Aorta (tissue), 5 donors: ENCODE data around the gene OR1E2. TPM values are rescaled to one million over a fixed set of nuclear protein-coding genes. Genes with fewer than 3 reads are reported as not detected.
"Not testable (repeated sequence)": the region's sequence is repeated elsewhere in the genome, so short reads cannot be mapped to it uniquely, and the experiment has no call there.

Experiments used
- ATAC-seq: fragments of 200-7000 bp; cut with Tn5 transposase; one replicate; pipeline ENCODE4 v1.9.1; 2022; ENCODE audit warnings: moderate library complexity; ENCODE audit not compliant: low FRiP score
- DNase-seq, 2 donors: peaks; one replicate each; pipeline ENCODE4 v3.0.0-alpha.2; 2020
- H3K27ac ChIP-seq, 2 donors: one replicate each; pipeline ENCODE4 v1.5.1; 2013; ENCODE audit warnings: low read length in 2 of 2, mild to moderate bottlenecking in 2 of 2, moderate library complexity in 2 of 2, control low read depth in 1 of 2, inconsistent platforms in 1 of 2, low read depth in 1 of 2
- H3K27me3 ChIP-seq, 2 donors: one replicate each; pipeline ENCODE4 v1.6.1; 2013; ENCODE audit warnings: control low read depth in 1 of 2, low read length in 1 of 2, mild to moderate bottlenecking in 1 of 2, moderate library complexity in 1 of 2; ENCODE audit not compliant: insufficient read depth in 2 of 2, control insufficient read depth in 1 of 2
- H3K36me3 ChIP-seq, 2 donors: one replicate each; pipeline ENCODE4 v1.6.1; 2013; ENCODE audit warnings: control low read depth in 1 of 2, low read length in 1 of 2, mild to moderate bottlenecking in 1 of 2; ENCODE audit not compliant: insufficient read depth in 2 of 2, control insufficient read depth in 1 of 2
- H3K4me1 ChIP-seq, 2 donors: one replicate each; pipeline ENCODE4 v1.6.1; 2013; ENCODE audit warnings: low read length in 2 of 2, control low read depth in 1 of 2, mild to moderate bottlenecking in 1 of 2, moderate library complexity in 1 of 2; ENCODE audit not compliant: insufficient read depth in 2 of 2, control insufficient read depth in 1 of 2
- H3K4me3 ChIP-seq, 2 donors: one replicate each; pipeline ENCODE4 v1.5.1; 2013; ENCODE audit warnings: low read length in 2 of 2, control low read depth in 1 of 2, mild to moderate bottlenecking in 1 of 2
- H3K9me3 ChIP-seq: one replicate; pipeline ENCODE4 v1.6.1; 2013; ENCODE audit warnings: mild to moderate bottlenecking, low read length; ENCODE audit not compliant: control insufficient read depth
- WGBS, 2 donors: extraction: QIAGEN DNeasy Blood & Tissue Kit; methylation state at CpG; one replicate each; pipeline ENCODE4 v1.1.7; 2013; 5-methylcytosine and 5-hydroxymethylcytosine counted together
- intact Hi-C, 2 donors: fragments of 100-400 bp; cut with DNase I; formaldehyde crosslinking; loops; one replicate each; pipeline versions ENCODE4 v1.14.2 to v1.15.0; 2022
- polyA plus RNA-seq, 2 donors: library from polyadenylated mRNA; stranded (reverse); fragments of 200-250 nt; gene quantifications; one replicate each; pipeline ENCODE4 v1.2.3, GENCODE V29; 2013
- total RNA-seq, 2 donors: library from RNA; stranded (reverse); fragmentation: NEBNext Ultra II Directional; extraction: Animal tissue kit (Norgen Biotek cat#: 25700); gene quantifications; one replicate each; pipeline ENCODE4 v1.2.1, GENCODE V29; 2021
- donor health status: healthy with polysubstance abuse.
- donor health status: Bipolar disorder and iron deficiency.
- donor health status: DM: no; HTN: no; CAD: no.
- donor health status: DM: no; HTN: no; CAD: no.
- donor health status: DM: yes; HTN: yes; CAD: no.

Gene OR1E2
- total and polyA plus RNA-seq, 4 donors = not detected

- DNase-seq (no peak), ATAC-seq (no peak)
- Histone ChIP-seq H3K36me3 (no peaks in the 10 kb centered on the region), H3K27me3 (no peaks in the 10 kb centered on the region), H3K4me1 (no peaks in the 10 kb centered on the region), H3K9me3 (peaks cover 1% of the 10 kb centered on the region), H3K4me3 (no peak overlapping the region), H3K27ac (no peak overlapping the region)
- intact Hi-C loops = no loop called here
- 67 to 68% methylated on average over 5 of the region's 5 CpGs for WGBS, 2 donors
Measured at GRCh38 chr17:3469529-3469928, 35.9 kb upstream of the OR1E2 start.

GRCh38 chr17:3466355-3466754 is 32.7 kb upstream of the OR1E2 start:
- H3K27me3 ChIP-seq, H3K9me3 ChIP-seq, H3K4me3 ChIP-seq, intact Hi-C loops, ATAC-seq, DNase-seq, H3K36me3 ChIP-seq, H3K27ac ChIP-seq, H3K4me1 ChIP-seq: not testable (repeated sequence)
- WGBS, 2 donors = 57 to 61% methylated on average over 1 of the region's 1 CpG

GRCh38 chr17:3448059-3448665 is 14.5 kb upstream of the OR1E2 start:
- no peak for DNase-seq
- intact Hi-C loops = no loop called here
- WGBS, 2 donors = 45 to 49% methylated on average over 2 of the region's 2 CpGs

GRCh38 chr17:3447625-3448024 is 14.0 kb upstream of the OR1E2 start:
- no peak for DNase-seq
- H3K4me1 ChIP-seq = no peaks in the 10 kb centered on the region
- H3K27me3 ChIP-seq = no peaks in the 10 kb centered on the region
- no peak overlapping the region for H3K27ac ChIP-seq
- no peaks in the 10 kb centered on the region for H3K36me3 ChIP-seq
- WGBS, 2 donors = 43 to 52% methylated on average over 2 of the region's 2 CpGs
- intact Hi-C loops = no loop called here
- no peak overlapping the region for H3K4me3 ChIP-seq
- H3K9me3 ChIP-seq = no peaks in the 10 kb centered on the region
- ATAC-seq = no peak

More at GRCh38 chr17:3448059-3448665, 14.5 kb upstream of the OR1E2 start:
- Histone ChIP-seq H3K4me3 (no peak overlapping the region), H3K27me3 (no peaks in the 10 kb centered on the region), H3K4me1 (no peaks in the 10 kb centered on the region), H3K36me3 (no peaks in the 10 kb centered on the region), H3K9me3 (no peaks in the 10 kb centered on the region), H3K27ac (no peak overlapping the region)
- ATAC-seq = no peak

GRCh38 chr17:3440451-3440850 is 6.8 kb upstream of the OR1E2 start:
- ATAC-seq (no peak), DNase-seq (no peak)
- Histone ChIP-seq H3K27me3 (no peaks in the 10 kb centered on the region), H3K36me3 (no peaks in the 10 kb centered on the region), H3K4me1 (no peaks in the 10 kb centered on the region), H3K4me3 (no peak overlapping the region), H3K27ac (no peak overlapping the region), H3K9me3 (peaks cover 2% of the 10 kb centered on the region)
- intact Hi-C loops = no loop called here
- 56 to 61% methylated on average over 2 of the region's 2 CpGs for WGBS, 2 donors

GRCh38 chr17:3438368-3438767 is 4.7 kb upstream of the OR1E2 start:
- Histone ChIP-seq H3K36me3 (no peaks in the 10 kb centered on the region), H3K27ac (no peak overlapping the region), H3K9me3 (peaks cover 2% of the 10 kb centered on the region), H3K4me1 (no peaks in the 10 kb centered on the region), H3K27me3 (no peaks in the 10 kb centered on the region), H3K4me3 (no peak overlapping the region)
- WGBS, 2 donors = 54 to 77% methylated on average over 1 of the region's 1 CpG
- DNase-seq (no peak), ATAC-seq (no peak)
- intact Hi-C loops = no loop called here

- H3K4me3 ChIP-seq, H3K36me3 ChIP-seq, ATAC-seq, H3K27ac ChIP-seq, H3K4me1 ChIP-seq, H3K9me3 ChIP-seq, intact Hi-C loops, H3K27me3 ChIP-seq: not testable (repeated sequence)
- 32 to 34% methylated on average over 7 of the region's 7 CpGs for WGBS, 2 donors
- peak in 1 of 2 donors; percentile 60 for DNase-seq
Measured at GRCh38 chr17:3433215-3433614, 426 bp downstream of the OR1E2 start.

GRCh38 chr17:3418222-3418621 is 15.4 kb downstream of the OR1E2 start:
- H3K36me3 ChIP-seq = no peaks in the 10 kb centered on the region
- H3K9me3 ChIP-seq = peaks cover 5% of the 10 kb centered on the region
- H3K4me1 ChIP-seq = no peaks in the 10 kb centered on the region
- intact Hi-C loops = no loop called here
- no peak for DNase-seq
- ATAC-seq = no peak
- H3K4me3 ChIP-seq = no peak overlapping the region
- H3K27me3 ChIP-seq = no peaks in the 10 kb centered on the region
- WGBS, 2 donors = 51 to 54% methylated on average over 2 of the region's 2 CpGs
- H3K27ac ChIP-seq = no peak overlapping the region

GRCh38 chr17:3415610-3416009 is 18.0 kb downstream of the OR1E2 start:
- no peaks in the 10 kb centered on the region for H3K4me1 ChIP-seq
- DNase-seq (no peak), ATAC-seq (no peak)
- no peaks in the 10 kb centered on the region for H3K36me3 ChIP-seq
- WGBS, 2 donors = 77 to 82% methylated on average over 5 of the region's 5 CpGs
- H3K9me3 ChIP-seq = peaks cover 2% of the 10 kb centered on the region
- H3K27me3 ChIP-seq = no peaks in the 10 kb centered on the region
- no peak overlapping the region for H3K27ac ChIP-seq
- intact Hi-C loops = no loop called here
- H3K4me3 ChIP-seq = no peak overlapping the region
